ENCODE measurements around the gene GLP1R. TPM values are rescaled to one million over a fixed set of nuclear protein-coding genes. Genes with fewer than 3 reads are reported as not detected.
A peak's percentile ranks its signal among the peaks of the same experiment; 100 is the strongest.

GLP1R gene
- polyA plus RNA-seq, 1 donor from 2014 or later = 0.06 TPM

- no peaks in the 10 kb centered on the region for H3K79me2 ChIP-seq (replicated peaks; ENCODE audit: insufficient read depth, low read length)
- no peak overlapping the region for H3K4me2 ChIP-seq (ENCODE audit: low read length)
- H2AFZ ChIP-seq (ENCODE audit: low read depth, low read length) = no peak overlapping the region
- no peaks in the 10 kb centered on the region for H3K27me3 ChIP-seq (ENCODE audit: insufficient read depth, low read depth, low read length)
- H3K9me3 ChIP-seq (ENCODE audit: low read length) = no peaks in the 10 kb centered on the region
- TF ChIP-seq CTCF (IDR thresholded peaks at IDR 0.05; ENCODE audit: poor library complexity, severe bottlenecking) (peak; percentile 46), RAD21 (conservative IDR thresholded peaks at IDR 0.05) (peak; percentile 25), EZH2 (IDR thresholded peaks at IDR 0.05; ENCODE audit: borderline replicate concordance, insufficient read depth, low read length, poor library complexity, severe bottlenecking) (no peak), EP300 (conservative IDR thresholded peaks at IDR 0.05; ENCODE audit: poor library complexity, severe bottlenecking) (no peak)
- no peaks in the 10 kb centered on the region for H3F3A ChIP-seq (ENCODE audit: insufficient read depth, low read length, poor library complexity, severe bottlenecking)
- H3K9ac ChIP-seq (ENCODE audit: low read length) = no peak overlapping the region
- peaks cover 6% of the 10 kb centered on the region for H3K36me3 ChIP-seq (ENCODE audit: insufficient read depth, low read length)
- no peaks in the 10 kb centered on the region for H4K20me1 ChIP-seq (ENCODE audit: insufficient read depth)
- no peaks in the 10 kb centered on the region for H3K9me2 ChIP-seq (ENCODE audit: insufficient read depth, low read length)
- H3K4me3 ChIP-seq (ENCODE audit: low read length) = no peak overlapping the region
- H3K27ac ChIP-seq (ENCODE audit: low read length) = no peak overlapping the region
Measured at GRCh38 chr6:39102071-39102820, 53.7 kb downstream of the GLP1R start.

- Histone ChIP-seq H3K9me3 (ENCODE audit: low read length) (no peaks in the 10 kb centered on the region), H2AFZ (ENCODE audit: low read depth, low read length) (no peak overlapping the region), H3K27ac (ENCODE audit: low read length) (no peak overlapping the region), H3K9me2 (ENCODE audit: insufficient read depth, low read length) (no peaks in the 10 kb centered on the region), H4K20me1 (ENCODE audit: insufficient read depth) (no peaks in the 10 kb centered on the region), H3K79me2 (replicated peaks; ENCODE audit: insufficient read depth, low read length) (no peaks in the 10 kb centered on the region), H3K4me2 (ENCODE audit: low read length) (no peak overlapping the region), H3K9ac (ENCODE audit: low read length) (no peak overlapping the region), H3K36me3 (ENCODE audit: insufficient read depth, low read length) (peaks cover 6% of the 10 kb centered on the region), H3K27me3 (ENCODE audit: insufficient read depth, low read depth, low read length) (no peaks in the 10 kb centered on the region), H3K4me3 (ENCODE audit: low read length) (no peak overlapping the region), H3F3A (ENCODE audit: insufficient read depth, low read length, poor library complexity, severe bottlenecking) (no peaks in the 10 kb centered on the region)
- TF ChIP-seq EZH2 (IDR thresholded peaks at IDR 0.05; ENCODE audit: borderline replicate concordance, insufficient read depth, low read length, poor library complexity, severe bottlenecking) (no peak), REST (IDR thresholded peaks at IDR 0.05; ENCODE audit: borderline replicate concordance) (no peak), RAD21 (conservative IDR thresholded peaks at IDR 0.05) (no peak), TAF1 (IDR thresholded peaks at IDR 0.05; ENCODE audit: low read depth) (no peak), SMC3 (conservative IDR thresholded peaks at IDR 0.05; ENCODE audit: poor library complexity) (no peak), EP300 (conservative IDR thresholded peaks at IDR 0.05; ENCODE audit: poor library complexity, severe bottlenecking) (no peak), POLR2AphosphoS5 (IDR thresholded peaks at IDR 0.05) (no peak), MXI1 (conservative IDR thresholded peaks at IDR 0.05; ENCODE audit: poor library complexity, severe bottlenecking) (no peak), CTCF (IDR thresholded peaks at IDR 0.05; ENCODE audit: poor library complexity, severe bottlenecking) (no peak)
Measured at GRCh38 chr6:39102821-39103136, 54.2 kb downstream of the GLP1R start.

Data from neural cell (in vitro differentiated cells).